ENCODE data around the gene GABPB1. TPM values are rescaled to one million over a fixed set of nuclear protein-coding genes. Genes with fewer than 3 reads are reported as not detected.
"Not testable (repeated sequence)": the region's sequence is repeated elsewhere in the genome, so short reads cannot be mapped to it uniquely, and the experiment has no call there.

Gene GABPB1
- total and polyA plus RNA-seq, 9 donors: 7.0 to 21.9 (median 15.1) TPM

- no peak for DNase-seq
- intact Hi-C loops (cut with DNase I): no loop called here
- H3K4me1 ChIP-seq (ENCODE audit: insufficient read depth): no peaks in the 10 kb centered on the region
- H3K36me3 ChIP-seq: no peaks in the 10 kb centered on the region
- no peaks in the 10 kb centered on the region for H3K9me3 ChIP-seq
- TF ChIP-seq POLR2A (IDR thresholded peaks at IDR 0.05): no peak
- no peak for TF ChIP-seq EP300 (IDR thresholded peaks at IDR 0.05)
- TF ChIP-seq CTCF (IDR thresholded peaks at IDR 0.05): no peak
- no peak overlapping the region for H3K27ac ChIP-seq
- H3K4me3 ChIP-seq: no peak overlapping the region
- WGBS, 3 donors: 33 to 98% (median 53%) methylated on average over 1 of the region's 1 CpG
- no peaks in the 10 kb centered on the region for H3K27me3 ChIP-seq
Observed at GRCh38 chr15:50380089-50380488, 25.1 kb upstream of the GABPB1 start.

- H3K4me1 ChIP-seq (ENCODE audit: insufficient read depth); intact Hi-C loops (cut with DNase I); H3K27me3 ChIP-seq; H3K27ac ChIP-seq; H3K36me3 ChIP-seq; DNase-seq; H3K4me3 ChIP-seq; H3K9me3 ChIP-seq: not testable (repeated sequence)
- 89 to 97% (median 94%) methylated on average over 7 of the region's 7 CpGs for WGBS, 3 donors
Observed at GRCh38 chr15:50379413-50379812, 24.4 kb upstream of the GABPB1 start.

- no peaks in the 10 kb centered on the region for H3K27me3 ChIP-seq
- no peaks in the 10 kb centered on the region for H3K9me3 ChIP-seq
- no peaks in the 10 kb centered on the region for H3K4me1 ChIP-seq (ENCODE audit: insufficient read depth)
- intact Hi-C loops (cut with DNase I): no loop called here
- no peak overlapping the region for H3K27ac ChIP-seq
- H3K4me3 ChIP-seq: no peak overlapping the region
- TF ChIP-seq POLR2A (IDR thresholded peaks at IDR 0.05) (no peak), CTCF (IDR thresholded peaks at IDR 0.05) (no peak), EP300 (IDR thresholded peaks at IDR 0.05) (no peak)
- no peak for DNase-seq
- no peaks in the 10 kb centered on the region for H3K36me3 ChIP-seq
- WGBS, 3 donors: 83 to 97% (median 93%) methylated on average over 1 of the region's 1 CpG
Observed at GRCh38 chr15:50378776-50379175, 23.8 kb upstream of the GABPB1 start.

GRCh38 chr15:50377867-50378751, 23.1 kb upstream of the GABPB1 start:
- TF ChIP-seq POLR2A (IDR thresholded peaks at IDR 0.05) (no peak), CTCF (IDR thresholded peaks at IDR 0.05) (no peak), EP300 (IDR thresholded peaks at IDR 0.05) (no peak)
- Histone ChIP-seq H3K27ac (no peak overlapping the region), H3K4me3 (no peak overlapping the region), H3K9me3 (no peaks in the 10 kb centered on the region), H3K36me3 (no peaks in the 10 kb centered on the region), H3K4me1 (ENCODE audit: insufficient read depth) (no peaks in the 10 kb centered on the region), H3K27me3 (no peaks in the 10 kb centered on the region)
- WGBS, 3 donors: 48 to 52% (median 50%) methylated on average over 3 of the region's 3 CpGs
- no peak for DNase-seq
- intact Hi-C loops (cut with DNase I): no loop called here

- H3K4me3 ChIP-seq; H3K27me3 ChIP-seq; H3K27ac ChIP-seq; DNase-seq; H3K4me1 ChIP-seq (ENCODE audit: insufficient read depth); H3K9me3 ChIP-seq; intact Hi-C loops (cut with DNase I); H3K36me3 ChIP-seq: not testable (repeated sequence)
- WGBS, 3 donors: 90 to 94% (median 92%) methylated on average over 8 of the region's 8 CpGs
Observed at GRCh38 chr15:50369564-50369963, 14.6 kb upstream of the GABPB1 start.
